KMS-11 (cell line): ENCODE data around the gene ONECUT2.
A peak's percentile ranks its signal among the peaks of the same experiment; 100 is the strongest.

Experiments
- H2AFZ ChIP-seq: fragments of 200-600 bp; sonication (generic); 2 replicates; pipeline ENCODE4 v1.6.1; 2016; ENCODE audit warnings: antibody characterized with exemption, mixed run types, low read depth
- H3K27ac ChIP-seq: fragments of 200-600 bp; sonication (generic); 2 replicates; pipeline ENCODE4 v1.6.1; 2016; ENCODE audit warnings: mild to moderate bottlenecking, mixed run types
- H3K27me3 ChIP-seq: fragments of 200-600 bp; sonication (generic); 2 replicates; pipeline ENCODE4 v1.6.1; 2017; ENCODE audit warnings: mild to moderate bottlenecking, low read depth, mixed run types, moderate library complexity; ENCODE audit not compliant: insufficient read depth
- H3K36me3 ChIP-seq: fragments of 200-600 bp; sonication (generic); 2 replicates; pipeline ENCODE4 v1.6.1; 2017; ENCODE audit warnings: mild to moderate bottlenecking, mixed run types; ENCODE audit not compliant: insufficient read depth
- H3K4me1 ChIP-seq: fragments of 200-600 bp; sonication (generic); 2 replicates; pipeline ENCODE4 v1.6.1; 2016; ENCODE audit warnings: mild to moderate bottlenecking, low read depth, mixed run types; ENCODE audit not compliant: poor library complexity, severe bottlenecking
- H3K4me2 ChIP-seq: fragments of 200-600 bp; sonication (generic); 2 replicates; pipeline ENCODE4 v1.7.0; 2016; ENCODE audit warnings: mild to moderate bottlenecking, mixed run types
- H3K4me3 ChIP-seq: fragments of 200-600 bp; sonication (generic); IDR thresholded peaks from 2 replicates; pipeline ENCODE4 v1.6.1; 2017; ENCODE audit warnings: low read depth, low read length, mixed read lengths; ENCODE audit not compliant: insufficient read depth
- H3K79me2 ChIP-seq: fragments of 200-600 bp; sonication (generic); 2 replicates; pipeline ENCODE4 v1.6.1; 2016; ENCODE audit warnings: low read depth, mixed run types; ENCODE audit not compliant: insufficient read depth
- H3K9ac ChIP-seq: fragments of 200-600 bp; sonication (generic); 2 replicates; pipeline ENCODE4 v1.6.1; 2016; ENCODE audit warnings: mild to moderate bottlenecking, mixed run types
- H4K20me1 ChIP-seq: fragments of 200-600 bp; sonication (generic); 2 replicates; pipeline ENCODE4 v1.6.1; 2016; ENCODE audit warnings: mild to moderate bottlenecking, mixed run types; ENCODE audit not compliant: insufficient read depth
- TF ChIP-seq, protein P1 (sequence below): fragments of 200-600 bp; sonication (generic); conservative IDR thresholded peaks from 2 replicates; pipeline ENCODE4 v1.6.1; 2017; ENCODE audit warnings: low read depth, mild to moderate bottlenecking, antibody characterized with exemption, low read length, moderate library complexity, mixed read lengths

The ONECUT2 gene

DNA sequence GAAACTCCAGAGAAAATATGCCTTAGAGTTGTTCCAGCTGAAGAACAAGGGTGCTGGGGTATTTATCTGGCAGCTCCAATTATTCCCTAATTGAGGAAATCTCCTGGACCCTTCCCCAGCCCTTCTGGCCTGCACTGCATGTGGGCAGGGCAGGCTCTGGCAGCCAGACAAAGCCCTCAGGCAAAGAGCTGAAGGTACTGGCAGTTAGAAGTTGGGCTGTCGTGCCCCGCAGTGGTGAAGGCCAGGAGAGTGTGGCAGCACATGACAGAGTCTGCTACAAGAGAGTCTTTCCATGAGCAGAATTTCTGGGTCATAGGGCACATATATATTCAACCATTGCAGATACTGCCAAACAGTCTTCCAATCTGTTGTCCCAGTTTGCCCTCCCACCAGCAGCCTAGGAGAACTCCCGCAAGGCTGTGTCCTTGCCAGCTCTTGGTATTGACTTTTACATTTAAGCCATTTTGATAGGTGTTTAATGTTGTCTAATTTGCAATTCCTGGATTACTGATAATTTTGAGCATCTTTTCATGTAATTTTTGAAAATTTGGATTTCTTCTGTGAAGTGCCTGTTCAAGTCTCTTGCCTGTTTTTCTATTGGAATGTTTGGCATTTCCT is 26.6 kb downstream of the ONECUT2 start:
- H3K79me2 ChIP-seq = peaks cover 27% of the 10 kb centered on the region; the same call in 1 of the 2 replicates
- H4K20me1 ChIP-seq = no peaks in the 10 kb centered on the region
- no peak overlapping the region for H3K4me3 ChIP-seq
- peaks cover 66% of the 10 kb centered on the region for H3K4me1 ChIP-seq
- H2AFZ ChIP-seq = no peak overlapping the region
- no peak overlapping the region for H3K4me2 ChIP-seq
- no peak overlapping the region for H3K27ac ChIP-seq
- no peak overlapping the region for H3K9ac ChIP-seq
- no peaks in the 10 kb centered on the region for H3K27me3 ChIP-seq
- TF ChIP-seq, protein P1, sequence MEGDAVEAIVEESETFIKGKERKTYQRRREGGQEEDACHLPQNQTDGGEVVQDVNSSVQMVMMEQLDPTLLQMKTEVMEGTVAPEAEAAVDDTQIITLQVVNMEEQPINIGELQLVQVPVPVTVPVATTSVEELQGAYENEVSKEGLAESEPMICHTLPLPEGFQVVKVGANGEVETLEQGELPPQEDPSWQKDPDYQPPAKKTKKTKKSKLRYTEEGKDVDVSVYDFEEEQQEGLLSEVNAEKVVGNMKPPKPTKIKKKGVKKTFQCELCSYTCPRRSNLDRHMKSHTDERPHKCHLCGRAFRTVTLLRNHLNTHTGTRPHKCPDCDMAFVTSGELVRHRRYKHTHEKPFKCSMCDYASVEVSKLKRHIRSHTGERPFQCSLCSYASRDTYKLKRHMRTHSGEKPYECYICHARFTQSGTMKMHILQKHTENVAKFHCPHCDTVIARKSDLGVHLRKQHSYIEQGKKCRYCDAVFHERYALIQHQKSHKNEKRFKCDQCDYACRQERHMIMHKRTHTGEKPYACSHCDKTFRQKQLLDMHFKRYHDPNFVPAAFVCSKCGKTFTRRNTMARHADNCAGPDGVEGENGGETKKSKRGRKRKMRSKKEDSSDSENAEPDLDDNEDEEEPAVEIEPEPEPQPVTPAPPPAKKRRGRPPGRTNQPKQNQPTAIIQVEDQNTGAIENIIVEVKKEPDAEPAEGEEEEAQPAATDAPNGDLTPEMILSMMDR = no peak
- no peaks in the 10 kb centered on the region for H3K36me3 ChIP-seq

DNA sequence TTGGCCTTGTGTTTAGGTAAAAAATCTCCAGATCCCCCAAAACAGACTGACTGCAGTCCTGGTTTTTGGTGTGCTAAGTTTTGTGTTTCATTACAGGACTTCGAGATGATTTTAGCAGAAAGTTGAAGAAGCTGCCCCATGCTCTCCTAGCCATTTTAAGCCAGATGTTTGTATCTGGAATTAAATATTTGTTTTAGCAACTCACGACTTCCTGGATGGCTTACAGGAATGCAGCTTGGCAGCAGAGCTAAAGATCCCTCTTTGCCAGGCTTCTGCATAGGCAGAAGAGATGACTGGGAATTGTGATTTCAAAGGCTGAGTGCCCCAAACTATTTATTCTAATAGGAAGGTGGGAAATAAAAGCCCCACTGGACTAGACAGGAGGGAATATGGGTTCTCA is 31.1 kb downstream of the ONECUT2 start:
- Histone ChIP-seq H2AFZ (no peak overlapping the region; the same call in 1 of the 2 replicates), H3K4me2 (peak overlapping the region; percentile 87)

DNA sequence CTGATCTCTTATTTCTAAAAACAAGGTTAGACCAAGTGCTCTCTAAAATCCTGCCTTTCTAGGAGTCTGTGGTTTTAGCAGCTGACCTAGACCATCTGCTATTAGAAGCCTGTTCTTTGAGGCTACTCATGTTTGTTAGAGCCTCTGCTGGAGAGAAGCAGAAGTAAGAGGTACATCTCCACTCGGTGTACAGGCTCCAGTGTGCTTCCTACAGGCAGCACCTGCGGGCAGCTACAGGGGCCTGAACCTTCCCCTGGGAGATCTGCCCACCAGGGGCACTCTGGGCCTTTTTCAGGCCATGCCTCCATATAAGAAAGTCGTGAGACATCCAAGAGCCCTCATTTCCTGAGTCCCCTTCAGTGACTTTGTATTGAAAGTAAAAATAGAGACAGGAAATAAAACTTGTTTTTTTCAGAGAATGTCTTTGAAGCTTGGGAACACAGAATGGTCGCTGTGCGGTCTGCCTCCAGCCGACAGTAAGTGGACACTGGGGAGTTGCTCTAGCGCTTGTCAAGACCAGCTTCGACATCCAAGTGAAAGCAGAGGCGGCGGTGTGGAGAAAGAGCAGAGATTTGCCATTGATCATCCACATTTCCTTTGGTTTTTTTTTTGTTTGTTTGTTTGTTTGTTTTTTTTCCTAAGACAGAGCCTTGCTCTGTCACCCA is 31.7 kb downstream of the ONECUT2 start:
- H2AFZ ChIP-seq = peak overlapping the region; percentile 3; the same call in 1 of the 2 replicates
- no peak overlapping the region for H3K4me3 ChIP-seq

More for the DNA sequence above, 31.1 kb downstream of the ONECUT2 start:
- Histone ChIP-seq H3K4me1 (peaks cover 79% of the 10 kb centered on the region), H3K36me3 (no peaks in the 10 kb centered on the region), H3K4me3 (no peak overlapping the region), H4K20me1 (no peaks in the 10 kb centered on the region), H3K27me3 (no peaks in the 10 kb centered on the region), H3K27ac (peak overlapping the region; percentile 83), H3K79me2 (peaks cover 34% of the 10 kb centered on the region), H3K9ac (peak overlapping the region; percentile 43; the same call in 1 of the 2 replicates)
- TF ChIP-seq, protein P1 = no peak

DNA sequence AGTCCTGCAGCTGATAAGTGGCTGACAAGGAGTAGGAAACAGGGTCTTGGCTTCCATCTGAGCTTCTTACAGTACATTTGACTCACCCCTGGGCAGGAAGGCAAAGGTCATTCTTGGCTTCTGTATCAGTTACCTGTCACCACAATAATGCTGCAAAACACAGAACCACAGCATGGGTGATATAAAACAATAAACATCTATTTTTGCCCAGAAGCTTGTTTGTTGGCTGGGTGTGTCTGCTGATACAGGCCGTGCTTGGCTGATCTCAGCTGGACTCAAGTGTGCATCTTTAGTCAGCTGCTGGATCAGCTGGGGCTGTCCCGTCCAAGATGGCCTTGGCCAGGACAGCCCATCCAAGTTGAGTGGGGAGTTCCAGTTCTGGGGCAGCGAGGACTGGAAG is 34.7 kb downstream of the ONECUT2 start:
- no peak overlapping the region for H3K4me3 ChIP-seq
- no peak overlapping the region for H2AFZ ChIP-seq
- TF ChIP-seq, protein P1 = no peak
- no peak overlapping the region for H3K4me2 ChIP-seq
- peaks cover 23% of the 10 kb centered on the region for H3K79me2 ChIP-seq
- no peaks in the 10 kb centered on the region for H4K20me1 ChIP-seq
- H3K27ac ChIP-seq = no peak overlapping the region
- H3K27me3 ChIP-seq = no peaks in the 10 kb centered on the region
- H3K4me1 ChIP-seq = peaks cover 49% of the 10 kb centered on the region
- H3K9ac ChIP-seq = no peak overlapping the region
- no peaks in the 10 kb centered on the region for H3K36me3 ChIP-seq

More for the DNA sequence above, 31.7 kb downstream of the ONECUT2 start:
- no peaks in the 10 kb centered on the region for H4K20me1 ChIP-seq
- H3K79me2 ChIP-seq = peaks cover 30% of the 10 kb centered on the region
- TF ChIP-seq, protein P1 = peak; percentile 65
- H3K4me2 ChIP-seq = peak overlapping the region; percentile 87
- peak overlapping the region; percentile 83 for H3K27ac ChIP-seq
- peaks cover 75% of the 10 kb centered on the region for H3K4me1 ChIP-seq
- no peaks in the 10 kb centered on the region for H3K27me3 ChIP-seq
- no peaks in the 10 kb centered on the region for H3K36me3 ChIP-seq
- H3K9ac ChIP-seq = peak overlapping the region; percentile 43
